CD4-positive, CD25-positive, alpha-beta regulatory T cell (primary cell): ENCODE results near the gene ABCC6. TPM values are rescaled to one million over a fixed set of nuclear protein-coding genes. Genes with fewer than 3 reads are reported as not detected.

Source experiments
- ATAC-seq, 2 donors: fragments of 150-1000 bp; cut with Tn5 transposase; one replicate each; pipeline ENCODE4 v1.10.0; 2021; ENCODE audit warnings: low read depth in 2 of 2, moderate number of reproducible peaks in 2 of 2, moderate library complexity in 1 of 2
- DNase-seq, 3 donors: peaks; one replicate each; pipeline versions ENCODE4 v3.0.0 to v3.0.0-alpha.2; 2012 to 2022; ENCODE audit warnings: mixed read lengths in 1 of 3
- H3K27ac ChIP-seq: one replicate; pipeline ENCODE4 v1.7.0; 2013; ENCODE audit warnings: mild to moderate bottlenecking, low read length; ENCODE audit not compliant: insufficient read depth, poor library complexity, severe bottlenecking
- H3K27me3 ChIP-seq: one replicate; pipeline ENCODE4 v1.7.0; 2013; ENCODE audit warnings: low read length; ENCODE audit not compliant: control insufficient read depth, insufficient read depth
- H3K36me3 ChIP-seq: one replicate; pipeline ENCODE4 v1.7.0; 2013; ENCODE audit warnings: mild to moderate bottlenecking, low read length, moderate library complexity; ENCODE audit not compliant: control insufficient read depth, insufficient read depth
- H3K4me1 ChIP-seq: 2 replicates; pipeline ENCODE4 v1.7.0; 2013; ENCODE audit warnings: mild to moderate bottlenecking, low read length; ENCODE audit not compliant: insufficient read depth, control insufficient read depth, poor library complexity, severe bottlenecking
- H3K4me3 ChIP-seq: one replicate; pipeline ENCODE4 v1.7.0; 2013; ENCODE audit warnings: low read depth, mild to moderate bottlenecking, low read length, moderate library complexity
- H3K9me3 ChIP-seq, 2 experiments: 1 replicate in 1 of 2; 2 replicates in 1 of 2; pipeline ENCODE4 v1.7.0; 2013; ENCODE audit warnings: low read length in 2 of 2, mild to moderate bottlenecking in 1 of 2, moderate library complexity in 1 of 2; ENCODE audit not compliant: control insufficient read depth in 2 of 2
- H3K27ac Mint-ChIP-seq, 3 donors: one replicate each; pipeline ENCODE4 v1.8.0; 2020 to 2022; ENCODE audit warnings: mild to moderate bottlenecking in 3 of 3, mixed read lengths in 3 of 3, moderate library complexity in 2 of 3
- H3K27me3 Mint-ChIP-seq: one replicate; pipeline ENCODE4 v1.8.0; 2022; ENCODE audit warnings: mild to moderate bottlenecking, mixed read lengths
- H3K36me3 Mint-ChIP-seq: one replicate; pipeline ENCODE4 v1.8.0; 2020; ENCODE audit warnings: mixed read lengths
- H3K4me1 Mint-ChIP-seq, 4 donors: one replicate each; pipeline ENCODE4 v1.8.0; 2020 to 2022; ENCODE audit warnings: mixed read lengths in 4 of 4, mild to moderate bottlenecking in 1 of 4
- H3K4me3 Mint-ChIP-seq, 4 donors: one replicate each; pipeline ENCODE4 v1.8.0; 2020 to 2022; ENCODE audit warnings: mild to moderate bottlenecking in 4 of 4, mixed read lengths in 4 of 4, moderate library complexity in 3 of 4
- H3K9me3 Mint-ChIP-seq, 7 donors: one replicate each; pipeline ENCODE4 v1.8.0; 2020 to 2022; ENCODE audit warnings: mixed read lengths in 7 of 7, mild to moderate bottlenecking in 3 of 7, moderate library complexity in 2 of 7
- polyA plus RNA-seq, 4 donors: library from polyadenylated mRNA; unstranded; fragments of 300-500 nt; fragmentation: Illumina TruSeq; gene quantifications; one replicate each; pipeline ENCODE4 v1.2.3, GENCODE V29; 2021
- total RNA-seq: library from RNA; stranded (reverse); gene quantifications from one replicate; pipeline ENCODE4 v1.2.3, GENCODE V29; 2022

Gene ABCC6
- total and polyA plus RNA-seq, 5 donors from 2014 or later = 0.09 to 0.25 (median 0.13) TPM; not detected in 1

- Histone ChIP-seq H3K4me1 (no peaks in the 10 kb centered on the region), H3K4me3 (no peak overlapping the region), H3K27me3 (no peaks in the 10 kb centered on the region), H3K36me3 (peaks cover 96% of the 10 kb centered on the region), H3K9me3 (no peaks in the 10 kb centered on the region), H3K27ac (no peak overlapping the region)
- no peaks in the 10 kb centered on the region for H3K27me3 Mint-ChIP-seq
- H3K4me3 Mint-ChIP-seq = no peak overlapping the region
- no peak for ATAC-seq
- no peaks in the 10 kb centered on the region for H3K4me1 Mint-ChIP-seq
- DNase-seq = no peak
- no peaks in the 10 kb centered on the region for H3K9me3 Mint-ChIP-seq
- H3K36me3 Mint-ChIP-seq = peaks cover 46% of the 10 kb centered on the region
- no peak overlapping the region for H3K27ac Mint-ChIP-seq
These were observed 86.2 kb downstream of the ABCC6 start for GRCh38 chr16:16137110-16137509.

- Histone ChIP-seq H3K4me1 (no peaks in the 10 kb centered on the region), H3K27ac (no peak overlapping the region), H3K27me3 (no peaks in the 10 kb centered on the region), H3K4me3 (no peak overlapping the region), H3K36me3 (peaks cover 97% of the 10 kb centered on the region), H3K9me3 (no peaks in the 10 kb centered on the region)
- no peak overlapping the region for H3K27ac Mint-ChIP-seq
- DNase-seq (no peak), ATAC-seq (no peak)
- H3K27me3 Mint-ChIP-seq = no peaks in the 10 kb centered on the region
- H3K36me3 Mint-ChIP-seq = peaks cover 46% of the 10 kb centered on the region
- no peaks in the 10 kb centered on the region for H3K4me1 Mint-ChIP-seq
- H3K4me3 Mint-ChIP-seq = no peak overlapping the region
- H3K9me3 Mint-ChIP-seq = no peaks in the 10 kb centered on the region
These were observed 86.7 kb downstream of the ABCC6 start for GRCh38 chr16:16136588-16136987.

DNA sequence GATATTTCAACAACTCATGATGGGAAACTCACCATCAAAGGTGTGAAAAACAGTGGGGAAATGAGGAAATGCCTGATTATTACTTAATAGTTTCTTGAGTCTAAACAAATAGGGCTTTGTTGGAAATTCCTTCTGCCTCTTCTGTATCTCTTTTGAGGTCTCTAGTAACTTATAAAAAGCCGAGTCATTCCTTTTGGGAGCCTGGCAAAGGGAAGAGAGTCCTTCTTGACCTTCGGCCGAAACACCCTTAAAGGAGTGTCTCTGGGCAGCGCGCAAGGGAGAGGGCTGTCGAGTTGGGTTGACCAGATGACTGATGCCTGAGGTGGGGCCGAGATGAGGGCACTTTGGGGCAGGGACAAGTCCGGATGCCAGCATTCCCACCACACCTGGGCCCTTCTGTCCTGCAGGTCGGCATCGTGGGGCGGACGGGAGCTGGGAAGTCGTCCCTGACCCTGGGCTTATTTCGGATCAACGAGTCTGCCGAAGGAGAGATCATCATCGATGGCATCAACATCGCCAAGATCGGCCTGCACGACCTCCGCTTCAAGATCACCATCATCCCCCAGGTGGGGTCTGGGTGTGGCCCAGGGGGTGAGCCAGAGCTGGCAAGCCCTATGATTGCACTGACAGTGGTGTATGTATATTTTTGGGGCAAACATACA is 89.2 kb downstream of the ABCC6 start:
- Mint-ChIP-seq H3K27ac (no peak overlapping the region), H3K9me3 (no peaks in the 10 kb centered on the region), H3K4me3 (no peak overlapping the region), H3K27me3 (no peaks in the 10 kb centered on the region), H3K36me3 (peaks cover 39% of the 10 kb centered on the region), H3K4me1 (peaks cover 0 to under 1% (median 0%) of the 10 kb centered on the region in 4 donors)
- no peaks in the 10 kb centered on the region for H3K9me3 ChIP-seq
- ATAC-seq (no peak), DNase-seq (no peak)
- H3K27ac ChIP-seq = no peak overlapping the region
- no peaks in the 10 kb centered on the region for H3K27me3 ChIP-seq
- H3K4me1 ChIP-seq = no peaks in the 10 kb centered on the region
- peaks cover 88% of the 10 kb centered on the region for H3K36me3 ChIP-seq
- H3K4me3 ChIP-seq = no peak overlapping the region

- Histone ChIP-seq H3K27me3 (no peaks in the 10 kb centered on the region), H3K9me3 (no peaks in the 10 kb centered on the region), H3K4me3 (no peak overlapping the region), H3K27ac (no peak overlapping the region), H3K4me1 (no peaks in the 10 kb centered on the region), H3K36me3 (peaks cover 76% of the 10 kb centered on the region)
- Mint-ChIP-seq H3K27ac (peak overlapping the region; percentile 20 to 78 (median 51)), H3K27me3 (no peaks in the 10 kb centered on the region), H3K9me3 (no peaks in the 10 kb centered on the region), H3K36me3 (peaks cover 39% of the 10 kb centered on the region), H3K4me3 (no peak overlapping the region), H3K4me1 (peaks cover 0 to 7% (median 4%) of the 10 kb centered on the region in 4 donors)
- no peak for ATAC-seq
- DNase-seq = no peak
These were observed 91.6 kb downstream of the ABCC6 start for GRCh38 chr16:16131659-16132058.

DNA sequence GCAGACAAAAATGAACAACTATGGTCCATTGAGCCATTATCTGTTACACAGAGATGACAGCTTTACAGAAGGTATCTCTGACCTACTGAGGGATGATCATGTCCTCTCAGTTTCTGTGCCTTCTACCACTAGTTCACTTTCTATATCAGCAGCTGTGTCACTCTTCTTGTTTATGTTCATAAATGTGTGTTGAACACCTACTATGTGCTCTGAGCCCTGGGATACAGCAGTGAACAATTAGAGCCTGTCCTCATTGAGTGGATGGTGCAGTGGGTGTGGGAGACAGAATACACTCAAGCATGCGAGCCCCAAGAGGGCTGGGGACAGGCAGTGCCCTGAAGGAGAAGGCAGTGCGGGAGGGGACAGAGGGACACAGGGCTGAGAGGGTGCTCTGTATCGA is 92.1 kb downstream of the ABCC6 start:
- Histone ChIP-seq H3K4me3 (no peak overlapping the region), H3K36me3 (peaks cover 74% of the 10 kb centered on the region), H3K9me3 (no peaks in the 10 kb centered on the region), H3K4me1 (no peaks in the 10 kb centered on the region), H3K27ac (no peak overlapping the region), H3K27me3 (no peaks in the 10 kb centered on the region)
- Mint-ChIP-seq H3K4me3 (no peak overlapping the region), H3K27me3 (no peaks in the 10 kb centered on the region), H3K4me1 (peaks cover 0 to 7% (median 4%) of the 10 kb centered on the region in 4 donors), H3K36me3 (peaks cover 39% of the 10 kb centered on the region), H3K27ac (peak overlapping the region in 2 of 3 donors; percentile 20 to 78), H3K9me3 (no peaks in the 10 kb centered on the region)
- ATAC-seq (no peak), DNase-seq (no peak)

- peaks cover 46% of the 10 kb centered on the region for H3K36me3 Mint-ChIP-seq
- no peaks in the 10 kb centered on the region for H3K4me1 ChIP-seq
- H3K36me3 ChIP-seq = peaks cover 72% of the 10 kb centered on the region
- H3K4me3 Mint-ChIP-seq = peak overlapping the region in 1 of 4 donors; percentile 3
- H3K27me3 Mint-ChIP-seq = no peaks in the 10 kb centered on the region
- H3K9me3 Mint-ChIP-seq = peaks cover 0 to 17% (median 2%) of the 10 kb centered on the region in 7 donors
- peak overlapping the region; percentile 21 for H3K27ac ChIP-seq
- no peak overlapping the region for H3K4me3 ChIP-seq
- H3K9me3 ChIP-seq = peaks cover 10% of the 10 kb centered on the region in 2 experiments
- H3K4me1 Mint-ChIP-seq = peaks cover 0 to 7% (median 4%) of the 10 kb centered on the region in 4 donors
- DNase-seq (peak; percentile 48 to 73 (median 70)), ATAC-seq (peak; percentile 70 to 80)
- H3K27ac Mint-ChIP-seq = peak overlapping the region; percentile 31 to 76 (median 64)
- H3K27me3 ChIP-seq = no peaks in the 10 kb centered on the region
These were observed 95.7 kb downstream of the ABCC6 start for GRCh38 chr16:16127469-16128116.

- Histone ChIP-seq H3K27ac (no peak overlapping the region), H3K27me3 (no peaks in the 10 kb centered on the region), H3K4me1 (no peaks in the 10 kb centered on the region), H3K9me3 (peaks cover 10% of the 10 kb centered on the region in 2 experiments), H3K4me3 (no peak overlapping the region), H3K36me3 (peaks cover 74% of the 10 kb centered on the region)
- peaks cover 52% of the 10 kb centered on the region for H3K36me3 Mint-ChIP-seq
- H3K27ac Mint-ChIP-seq = peak overlapping the region; percentile 31 to 64 (median 52)
- H3K27me3 Mint-ChIP-seq = no peaks in the 10 kb centered on the region
- peaks cover 0 to 7% (median 4%) of the 10 kb centered on the region in 4 donors for H3K4me1 Mint-ChIP-seq
- H3K9me3 Mint-ChIP-seq = peaks cover 0 to 17% (median 2%) of the 10 kb centered on the region in 7 donors
- H3K4me3 Mint-ChIP-seq = peak overlapping the region in 1 of 4 donors; percentile 3
- no peak for ATAC-seq
- no peak for DNase-seq
These were observed 96.4 kb downstream of the ABCC6 start for GRCh38 chr16:16126896-16127295.
